Measurements from ENCODE around the gene RBM23.

Gene RBM23

GRCh38 chr14:22901799-22902198 is 17.1 kb downstream of the RBM23 start:
- H3K4me1 ChIP-seq (ENCODE audit: control insufficient read depth in 1 of 2, insufficient read depth in 2 of 2, low read length in 2 of 2): peaks cover 4 to 5% of the 10 kb centered on the region in 2 donors
- H3K9me3 ChIP-seq (ENCODE audit: control insufficient read depth in 1 of 2, low read length in 2 of 2): no peaks in the 10 kb centered on the region
- H3K27ac ChIP-seq (ENCODE audit: low read depth, low read length): no peak overlapping the region
- no peak overlapping the region for H3K4me3 ChIP-seq (ENCODE audit: low read depth in 1 of 2, low read length in 2 of 2)
- peaks cover 44 to 59% of the 10 kb centered on the region in 2 donors for H3K36me3 ChIP-seq (ENCODE audit: control insufficient read depth in 1 of 2, insufficient read depth in 2 of 2, low read length in 2 of 2)
- H3K9ac ChIP-seq (ENCODE audit: low read depth in 1 of 2, low read length in 2 of 2): no peak overlapping the region
- H3K27me3 ChIP-seq (ENCODE audit: control insufficient read depth in 1 of 2, insufficient read depth in 2 of 2, low read length in 2 of 2): no peaks in the 10 kb centered on the region

- no peak overlapping the region for H3K9ac ChIP-seq (ENCODE audit: low read depth in 1 of 2, low read length in 2 of 2)
- H3K9me3 ChIP-seq (ENCODE audit: control insufficient read depth in 1 of 2, low read length in 2 of 2): no peaks in the 10 kb centered on the region
- H3K27ac ChIP-seq (ENCODE audit: low read depth, low read length): no peak overlapping the region
- H3K36me3 ChIP-seq (ENCODE audit: control insufficient read depth in 1 of 2, insufficient read depth in 2 of 2, low read length in 2 of 2): peaks cover 34 to 43% of the 10 kb centered on the region in 2 donors
- H3K4me1 ChIP-seq (ENCODE audit: control insufficient read depth in 1 of 2, insufficient read depth in 2 of 2, low read length in 2 of 2): peaks cover 4 to 5% of the 10 kb centered on the region in 2 donors
- no peak overlapping the region for H3K4me3 ChIP-seq (ENCODE audit: low read depth in 1 of 2, low read length in 2 of 2)
- H3K27me3 ChIP-seq (ENCODE audit: control insufficient read depth in 1 of 2, insufficient read depth in 2 of 2, low read length in 2 of 2): no peaks in the 10 kb centered on the region
Observed at GRCh38 chr14:22900081-22900799, 18.7 kb downstream of the RBM23 start.

GRCh38 chr14:22898302-22899090 is 20.5 kb downstream of the RBM23 start:
- Histone ChIP-seq H3K27ac (ENCODE audit: low read depth, low read length) (no peak overlapping the region), H3K4me3 (ENCODE audit: low read depth in 1 of 2, low read length in 2 of 2) (no peak overlapping the region), H3K9ac (ENCODE audit: low read depth in 1 of 2, low read length in 2 of 2) (no peak overlapping the region), H3K9me3 (ENCODE audit: control insufficient read depth in 1 of 2, low read length in 2 of 2) (no peaks in the 10 kb centered on the region), H3K36me3 (ENCODE audit: control insufficient read depth in 1 of 2, insufficient read depth in 2 of 2, low read length in 2 of 2) (peaks cover 17 to 27% of the 10 kb centered on the region in 2 donors), H3K4me1 (ENCODE audit: control insufficient read depth in 1 of 2, insufficient read depth in 2 of 2, low read length in 2 of 2) (peaks cover 4 to 5% of the 10 kb centered on the region in 2 donors), H3K27me3 (ENCODE audit: control insufficient read depth in 1 of 2, insufficient read depth in 2 of 2, low read length in 2 of 2) (no peaks in the 10 kb centered on the region)

GRCh38 chr14:22897357-22897756 is 21.6 kb downstream of the RBM23 start:
- Histone ChIP-seq H3K9me3 (ENCODE audit: control insufficient read depth in 1 of 2, low read length in 2 of 2) (no peaks in the 10 kb centered on the region), H3K4me3 (ENCODE audit: low read depth in 1 of 2, low read length in 2 of 2) (no peak overlapping the region), H3K4me1 (ENCODE audit: control insufficient read depth in 1 of 2, insufficient read depth in 2 of 2, low read length in 2 of 2) (peaks cover 4 to 5% of the 10 kb centered on the region in 2 donors), H3K36me3 (ENCODE audit: control insufficient read depth in 1 of 2, insufficient read depth in 2 of 2, low read length in 2 of 2) (peaks cover 11 to 20% of the 10 kb centered on the region in 2 donors), H3K27me3 (ENCODE audit: control insufficient read depth in 1 of 2, insufficient read depth in 2 of 2, low read length in 2 of 2) (no peaks in the 10 kb centered on the region), H3K9ac (ENCODE audit: low read depth in 1 of 2, low read length in 2 of 2) (no peak overlapping the region), H3K27ac (ENCODE audit: low read depth, low read length) (no peak overlapping the region)

- H3K9me3 ChIP-seq (ENCODE audit: control insufficient read depth in 1 of 2, low read length in 2 of 2): no peaks in the 10 kb centered on the region
- no peak overlapping the region for H3K27ac ChIP-seq (ENCODE audit: low read depth, low read length)
- peaks cover 10 to 14% of the 10 kb centered on the region in 2 donors for H3K36me3 ChIP-seq (ENCODE audit: control insufficient read depth in 1 of 2, insufficient read depth in 2 of 2, low read length in 2 of 2)
- H3K4me1 ChIP-seq (ENCODE audit: control insufficient read depth in 1 of 2, insufficient read depth in 2 of 2, low read length in 2 of 2): peaks cover 4 to 5% of the 10 kb centered on the region in 2 donors
- H3K4me3 ChIP-seq (ENCODE audit: low read depth in 1 of 2, low read length in 2 of 2): no peak overlapping the region
- no peak overlapping the region for H3K9ac ChIP-seq (ENCODE audit: low read depth in 1 of 2, low read length in 2 of 2)
- no peaks in the 10 kb centered on the region for H3K27me3 ChIP-seq (ENCODE audit: control insufficient read depth in 1 of 2, insufficient read depth in 2 of 2, low read length in 2 of 2)
Observed at GRCh38 chr14:22896760-22897159, 22.2 kb downstream of the RBM23 start.

- Histone ChIP-seq H3K9ac (ENCODE audit: low read depth in 1 of 2, low read length in 2 of 2) (no peak overlapping the region), H3K36me3 (ENCODE audit: control insufficient read depth in 1 of 2, insufficient read depth in 2 of 2, low read length in 2 of 2) (peaks cover 6 to 10% of the 10 kb centered on the region in 2 donors), H3K4me3 (ENCODE audit: low read depth in 1 of 2, low read length in 2 of 2) (no peak overlapping the region), H3K9me3 (ENCODE audit: control insufficient read depth in 1 of 2, low read length in 2 of 2) (no peaks in the 10 kb centered on the region), H3K27me3 (ENCODE audit: control insufficient read depth in 1 of 2, insufficient read depth in 2 of 2, low read length in 2 of 2) (no peaks in the 10 kb centered on the region), H3K4me1 (ENCODE audit: control insufficient read depth in 1 of 2, insufficient read depth in 2 of 2, low read length in 2 of 2) (peaks cover 4 to 5% of the 10 kb centered on the region in 2 donors), H3K27ac (ENCODE audit: low read depth, low read length) (no peak overlapping the region)
Observed at GRCh38 chr14:22896356-22896755, 22.6 kb downstream of the RBM23 start.

GRCh38 chr14:22895402-22895801 is 23.5 kb downstream of the RBM23 start:
- Histone ChIP-seq H3K27me3 (ENCODE audit: control insufficient read depth in 1 of 2, insufficient read depth in 2 of 2, low read length in 2 of 2) (no peaks in the 10 kb centered on the region), H3K9me3 (ENCODE audit: control insufficient read depth in 1 of 2, low read length in 2 of 2) (no peaks in the 10 kb centered on the region), H3K4me3 (ENCODE audit: low read depth in 1 of 2, low read length in 2 of 2) (no peak overlapping the region), H3K9ac (ENCODE audit: low read depth in 1 of 2, low read length in 2 of 2) (no peak overlapping the region), H3K4me1 (ENCODE audit: control insufficient read depth in 1 of 2, insufficient read depth in 2 of 2, low read length in 2 of 2) (peaks cover 4 to 5% of the 10 kb centered on the region in 2 donors), H3K36me3 (ENCODE audit: control insufficient read depth in 1 of 2, insufficient read depth in 2 of 2, low read length in 2 of 2) (peaks cover 0 to 2% of the 10 kb centered on the region in 2 donors), H3K27ac (ENCODE audit: low read depth, low read length) (no peak overlapping the region)

- no peak overlapping the region for H3K4me3 ChIP-seq (ENCODE audit: low read depth in 1 of 2, low read length in 2 of 2)
- H3K36me3 ChIP-seq (ENCODE audit: control insufficient read depth in 1 of 2, insufficient read depth in 2 of 2, low read length in 2 of 2): no peaks in the 10 kb centered on the region
- no peak overlapping the region for H3K27ac ChIP-seq (ENCODE audit: low read depth, low read length)
- H3K4me1 ChIP-seq (ENCODE audit: control insufficient read depth in 1 of 2, insufficient read depth in 2 of 2, low read length in 2 of 2): peaks cover 0 to 4% of the 10 kb centered on the region in 2 donors
- no peaks in the 10 kb centered on the region for H3K9me3 ChIP-seq (ENCODE audit: control insufficient read depth in 1 of 2, low read length in 2 of 2)
- H3K9ac ChIP-seq (ENCODE audit: low read depth in 1 of 2, low read length in 2 of 2): no peak overlapping the region
- H3K27me3 ChIP-seq (ENCODE audit: control insufficient read depth in 1 of 2, insufficient read depth in 2 of 2, low read length in 2 of 2): no peaks in the 10 kb centered on the region
Observed at GRCh38 chr14:22893706-22894105, 25.2 kb downstream of the RBM23 start.

- Histone ChIP-seq H3K27me3 (ENCODE audit: control insufficient read depth in 1 of 2, insufficient read depth in 2 of 2, low read length in 2 of 2) (no peaks in the 10 kb centered on the region), H3K36me3 (ENCODE audit: control insufficient read depth in 1 of 2, insufficient read depth in 2 of 2, low read length in 2 of 2) (no peaks in the 10 kb centered on the region), H3K4me3 (ENCODE audit: low read depth in 1 of 2, low read length in 2 of 2) (no peak overlapping the region), H3K27ac (ENCODE audit: low read depth, low read length) (no peak overlapping the region), H3K4me1 (ENCODE audit: control insufficient read depth in 1 of 2, insufficient read depth in 2 of 2, low read length in 2 of 2) (peaks cover 7 to 16% of the 10 kb centered on the region in 2 donors), H3K9ac (ENCODE audit: low read depth in 1 of 2, low read length in 2 of 2) (no peak overlapping the region), H3K9me3 (ENCODE audit: control insufficient read depth in 1 of 2, low read length in 2 of 2) (no peaks in the 10 kb centered on the region)
Observed at GRCh38 chr14:22892488-22892887, 26.5 kb downstream of the RBM23 start.

GRCh38 chr14:22890416-22890815 is 28.5 kb downstream of the RBM23 start:
- Histone ChIP-seq H3K27ac (ENCODE audit: low read depth, low read length) (no peak overlapping the region), H3K27me3 (ENCODE audit: control insufficient read depth in 1 of 2, insufficient read depth in 2 of 2, low read length in 2 of 2) (no peaks in the 10 kb centered on the region), H3K4me1 (ENCODE audit: control insufficient read depth in 1 of 2, insufficient read depth in 2 of 2, low read length in 2 of 2) (peaks cover 14 to 30% of the 10 kb centered on the region in 2 donors), H3K36me3 (ENCODE audit: control insufficient read depth in 1 of 2, insufficient read depth in 2 of 2, low read length in 2 of 2) (no peaks in the 10 kb centered on the region), H3K9ac (ENCODE audit: low read depth in 1 of 2, low read length in 2 of 2) (no peak overlapping the region), H3K4me3 (ENCODE audit: low read depth in 1 of 2, low read length in 2 of 2) (no peak overlapping the region), H3K9me3 (ENCODE audit: control insufficient read depth in 1 of 2, low read length in 2 of 2) (no peaks in the 10 kb centered on the region)

Measured in duodenal mucosa (tissue), 2 donors.